WTC11 (cell line): ENCODE results near the gene XBP1. TPM values are rescaled to one million over a fixed set of nuclear protein-coding genes. Genes with fewer than 3 reads are reported as not detected.

ENCODE experiments used
- ATAC-seq: fragments of 200-7000 bp; cut with Tn5 transposase; 2 replicates; pipeline ENCODE4 v1.10.0; 2021; ENCODE audit warnings: mild to moderate bottlenecking, moderate library complexity
- CTCF ChIA-PET: fragments of 300-600 bp; sonication (Branson Sonifier 250); formaldehyde crosslinking; loops from one replicate; lab custom pipeline; 2021; ENCODE audit warnings: antibody characterized with exemption; lab: Charles Lee
- POLR2A ChIA-PET: fragments of 350-600 bp; sonication (Branson Sonifier 250); formaldehyde crosslinking; loops from one replicate; lab custom pipeline; 2021; ENCODE audit warnings: antibody characterized with exemption; lab: Charles Lee
- DNase-seq: peaks from one replicate; pipeline ENCODE4 v3.0.0; 2021; ENCODE audit warnings: low spot score
- H3K27ac Mint-ChIP-seq: 2 replicates; pipeline ENCODE4 v1.8.0; 2021; ENCODE audit warnings: mixed read lengths
- H3K27me3 Mint-ChIP-seq: 2 replicates; pipeline ENCODE4 v1.8.0; 2021; ENCODE audit warnings: low read depth, mild to moderate bottlenecking, moderate library complexity, mixed read lengths
- H3K36me3 Mint-ChIP-seq: 2 replicates; pipeline ENCODE4 v1.8.0; 2021; ENCODE audit warnings: mixed read lengths
- H3K4me1 Mint-ChIP-seq: 2 replicates; pipeline ENCODE4 v1.8.0; 2022; ENCODE audit warnings: mixed read lengths
- H3K4me3 Mint-ChIP-seq: 2 replicates; pipeline ENCODE4 v1.8.0; 2021; ENCODE audit warnings: mild to moderate bottlenecking, moderate library complexity, mixed read lengths
- H3K9me3 Mint-ChIP-seq: 2 replicates; pipeline ENCODE4 v1.8.0; 2021; ENCODE audit warnings: mixed read lengths
- CREB1 ChIP-seq: sonication (generic); formaldehyde crosslinking; IDR thresholded peaks from 2 replicates; pipeline ENCODE4 v1.8.0; 2023; ENCODE audit warnings: mild to moderate bottlenecking, missing genetic modification reagents
- CREM ChIP-seq: sonication (generic); formaldehyde crosslinking; IDR thresholded peaks from 2 replicates; pipeline ENCODE4 v1.8.1; 2022; ENCODE audit warnings: mild to moderate bottlenecking, missing genetic modification reagents, moderate library complexity
- ELF4 ChIP-seq: sonication (generic); formaldehyde crosslinking; IDR thresholded peaks from 2 replicates; pipeline ENCODE4 v1.8.1; 2022; ENCODE audit warnings: low read depth, mild to moderate bottlenecking, moderate library complexity, missing genetic modification reagents
- ETV6 ChIP-seq: sonication (generic); formaldehyde crosslinking; IDR thresholded peaks from 2 replicates; pipeline ENCODE4 v1.8.1; 2022; ENCODE audit warnings: mild to moderate bottlenecking, missing genetic modification reagents
- FOXK1 ChIP-seq: sonication (generic); formaldehyde crosslinking; IDR thresholded peaks from 2 replicates; pipeline ENCODE4 v1.8.0; 2022; ENCODE audit warnings: mild to moderate bottlenecking, moderate library complexity, missing genetic modification reagents
- GABPB1 ChIP-seq: sonication (generic); formaldehyde crosslinking; IDR thresholded peaks from 2 replicates; pipeline ENCODE4 v1.8.1; 2023; ENCODE audit warnings: mild to moderate bottlenecking, missing genetic modification reagents
- NR2C2 ChIP-seq: sonication (generic); formaldehyde crosslinking; IDR thresholded peaks from 2 replicates; pipeline ENCODE4 v1.8.0; 2022; ENCODE audit warnings: mild to moderate bottlenecking, missing genetic modification reagents
- PRRX2 ChIP-seq: fragments of 250-450 bp; sonication (Bioruptor Pico); IDR thresholded peaks from 2 replicates; pipeline ENCODE4 v1.8.0; 2021; ENCODE audit warnings: mild to moderate bottlenecking
- SOX15 ChIP-seq: fragments of 250-450 bp; sonication (Bioruptor Pico); IDR thresholded peaks from 2 replicates; pipeline ENCODE4 v1.9.0; 2021; ENCODE audit warnings: mild to moderate bottlenecking
- SP1 ChIP-seq: sonication (generic); formaldehyde crosslinking; conservative IDR thresholded peaks from 2 replicates; pipeline ENCODE4 v1.8.1; 2022; ENCODE audit warnings: missing genetic modification reagents
- TCF7 ChIP-seq: sonication (generic); formaldehyde crosslinking; IDR thresholded peaks from 2 replicates; pipeline ENCODE4 v1.8.0; 2022; ENCODE audit warnings: mild to moderate bottlenecking, low read depth, missing genetic modification reagents, moderate library complexity
- ZNF121 ChIP-seq: sonication (generic); formaldehyde crosslinking; IDR thresholded peaks from 2 replicates; pipeline ENCODE4 v1.8.0; 2023; ENCODE audit warnings: missing genetic modification reagents
- ZNF423 ChIP-seq: fragments of 250-450 bp; sonication (Bioruptor Pico); IDR thresholded peaks from 2 replicates; pipeline ENCODE4 v2.1.2; 2022; ENCODE audit warnings: mild to moderate bottlenecking, moderate library complexity
- total RNA-seq: library from RNA; stranded (reverse); gene quantifications from 3 replicates; pipeline ENCODE4 v1.2.3, GENCODE V29; 2021
- TF ChIP-seq, protein P1 (sequence below): sonication (generic); formaldehyde crosslinking; IDR thresholded peaks from 2 replicates; pipeline ENCODE4 v1.8.0; 2023; ENCODE audit warnings: missing genetic modification reagents
- TF ChIP-seq, protein P2 (sequence below): sonication (generic); formaldehyde crosslinking; IDR thresholded peaks from 2 replicates; pipeline ENCODE4 v1.8.1; 2023; ENCODE audit warnings: mild to moderate bottlenecking, missing genetic modification reagents
- TF ChIP-seq, protein P3 (sequence below): sonication (generic); formaldehyde crosslinking; IDR thresholded peaks from 2 replicates; pipeline ENCODE4 v1.8.0; 2022; ENCODE audit warnings: mild to moderate bottlenecking, missing genetic modification reagents
- TF ChIP-seq, protein P4 (sequence below): sonication (generic); formaldehyde crosslinking; IDR thresholded peaks from 2 replicates; pipeline ENCODE4 v1.8.1; 2022; ENCODE audit warnings: low read depth, mild to moderate bottlenecking, moderate library complexity, missing genetic modification reagents, borderline replicate concordance
- TF ChIP-seq, protein P5 (sequence below): sonication (generic); formaldehyde crosslinking; IDR thresholded peaks from 2 replicates; pipeline ENCODE4 v1.8.1; 2022; ENCODE audit warnings: low read depth, missing genetic modification reagents, borderline replicate concordance
- TF ChIP-seq, protein P6 (sequence below): fragments of 250-450 bp; sonication (Bioruptor Pico); IDR thresholded peaks from 2 replicates; pipeline ENCODE4 v1.9.0; 2021; ENCODE audit warnings: moderate library complexity, mild to moderate bottlenecking, inconsistent platforms, borderline replicate concordance

Gene XBP1
- total RNA-seq, 1 experiment from 2014 or later, result 127 TPM

DNA sequence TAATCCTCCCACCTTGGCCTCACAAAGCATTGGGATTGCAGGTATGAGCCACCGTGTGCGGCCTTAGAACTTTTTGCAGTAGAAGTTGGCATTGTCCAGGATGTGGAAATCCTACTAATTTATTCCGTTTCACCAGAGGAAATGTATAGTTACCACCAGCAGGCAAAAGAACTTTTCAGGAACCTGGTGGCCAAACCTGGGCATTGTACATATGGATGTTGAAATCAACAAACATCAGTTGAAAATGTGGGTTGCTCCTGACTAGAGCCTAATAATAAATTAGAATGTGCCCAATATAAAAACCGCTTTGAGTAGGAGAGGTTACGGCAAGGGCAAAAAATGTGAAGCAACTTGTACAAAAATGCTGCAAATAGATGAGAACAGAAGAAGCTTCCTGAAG, 40.7 kb upstream of the XBP1 start (continued):
- TF ChIP-seq, protein P1, sequence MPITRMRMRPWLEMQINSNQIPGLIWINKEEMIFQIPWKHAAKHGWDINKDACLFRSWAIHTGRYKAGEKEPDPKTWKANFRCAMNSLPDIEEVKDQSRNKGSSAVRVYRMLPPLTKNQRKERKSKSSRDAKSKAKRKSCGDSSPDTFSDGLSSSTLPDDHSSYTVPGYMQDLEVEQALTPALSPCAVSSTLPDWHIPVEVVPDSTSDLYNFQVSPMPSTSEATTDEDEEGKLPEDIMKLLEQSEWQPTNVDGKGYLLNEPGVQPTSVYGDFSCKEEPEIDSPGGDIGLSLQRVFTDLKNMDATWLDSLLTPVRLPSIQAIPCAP (CRISPR knock-in tag), result no peak
- no peak for TF ChIP-seq SP1 (CRISPR knock-in tag)

DNA sequence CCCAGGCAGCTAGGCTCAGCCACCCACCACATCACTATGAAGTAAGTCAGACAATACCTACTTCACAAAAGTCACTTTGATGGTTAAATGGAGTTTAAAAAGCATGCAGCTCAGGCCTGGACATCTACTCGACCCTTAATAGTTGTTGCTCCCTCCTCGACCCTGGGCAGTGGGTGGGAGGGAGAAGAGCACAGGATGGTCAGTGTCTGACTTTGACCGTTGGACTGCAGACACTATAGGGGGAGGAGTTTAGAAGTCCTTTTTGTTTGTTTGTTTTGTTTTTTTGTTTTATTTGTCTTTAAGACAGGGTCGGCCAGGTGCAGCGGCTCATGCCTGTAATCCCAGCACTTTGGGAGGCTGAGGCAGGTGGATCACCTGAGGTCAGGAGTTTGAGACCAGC, 38.6 kb upstream of the XBP1 start:
- POLR2A ChIA-PET, result interaction anchor here (0.6 kb wide), 1 partner anchor 36 kb away, joined by 5 read pairs; no protein-coding TSS in a partner anchor
- H3K4me3 Mint-ChIP-seq, result no peak overlapping the region

DNA sequence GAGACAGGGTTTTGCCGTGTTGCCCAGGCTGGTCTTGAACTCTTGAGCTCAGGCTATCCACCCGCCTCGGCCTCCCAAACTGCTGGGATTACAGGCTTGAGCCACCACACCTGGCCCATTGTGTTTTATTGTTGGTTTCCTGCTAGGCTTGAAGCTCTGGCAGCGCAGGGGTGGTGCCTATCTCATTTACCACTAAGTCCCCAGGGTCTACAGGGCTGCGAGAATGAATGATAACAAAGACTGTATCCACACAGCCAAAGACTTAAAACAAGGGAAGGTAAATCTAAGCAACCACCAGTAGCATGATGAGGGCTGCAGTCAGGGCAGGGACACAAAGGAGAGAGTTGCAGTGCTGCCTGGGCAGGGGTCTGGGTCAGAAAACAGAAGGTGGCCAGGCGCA, 37.3 kb upstream of the XBP1 start:
- DNase-seq (no peak), ATAC-seq (no peak)
- TF ChIP-seq NR2C2 (CRISPR knock-in tag) (no peak), ETV6 (CRISPR knock-in tag) (no peak), ELF4 (CRISPR knock-in tag) (no peak)
- TF ChIP-seq, protein P2, sequence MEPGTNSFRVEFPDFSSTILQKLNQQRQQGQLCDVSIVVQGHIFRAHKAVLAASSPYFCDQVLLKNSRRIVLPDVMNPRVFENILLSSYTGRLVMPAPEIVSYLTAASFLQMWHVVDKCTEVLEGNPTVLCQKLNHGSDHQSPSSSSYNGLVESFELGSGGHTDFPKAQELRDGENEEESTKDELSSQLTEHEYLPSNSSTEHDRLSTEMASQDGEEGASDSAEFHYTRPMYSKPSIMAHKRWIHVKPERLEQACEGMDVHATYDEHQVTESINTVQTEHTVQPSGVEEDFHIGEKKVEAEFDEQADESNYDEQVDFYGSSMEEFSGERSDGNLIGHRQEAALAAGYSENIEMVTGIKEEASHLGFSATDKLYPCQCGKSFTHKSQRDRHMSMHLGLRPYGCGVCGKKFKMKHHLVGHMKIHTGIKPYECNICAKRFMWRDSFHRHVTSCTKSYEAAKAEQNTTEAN (CRISPR knock-in tag), result no peak
- H3K27ac Mint-ChIP-seq, result no peak overlapping the region
- CTCF ChIA-PET, result interaction anchor here (1.0 to 1.3 kb wide), 3 partner anchors 18 to 408 kb away, joined by 3 to 4 read pairs (median 4); no protein-coding TSS in a partner anchor
- POLR2A ChIA-PET, result no interaction called here
- peaks cover 4% of the 10 kb centered on the region; the same call in 1 of the 2 replicates for H3K4me1 Mint-ChIP-seq
- H3K4me3 Mint-ChIP-seq, result no peak overlapping the region
- H3K27me3 Mint-ChIP-seq, result no peaks in the 10 kb centered on the region
- no peaks in the 10 kb centered on the region for H3K9me3 Mint-ChIP-seq
- no peaks in the 10 kb centered on the region for H3K36me3 Mint-ChIP-seq

More for the DNA sequence above, 38.6 kb upstream of the XBP1 start:
- TF ChIP-seq ZNF423 (CRISPR knock-in tag) (no peak), CREB1 (CRISPR knock-in tag) (no peak), TCF7 (CRISPR knock-in tag) (no peak)
- Mint-ChIP-seq H3K27ac (no peak overlapping the region), H3K9me3 (no peaks in the 10 kb centered on the region), H3K4me1 (peaks cover 4% of the 10 kb centered on the region; the same call in 1 of the 2 replicates), H3K27me3 (0 out of 2 replicates have a peak, but pooled peaks cover 4% of the 10 kb centered on the region), H3K36me3 (no peaks in the 10 kb centered on the region)
- CTCF ChIA-PET, result no interaction called here
- DNase-seq (no peak), ATAC-seq (no peak)

DNA sequence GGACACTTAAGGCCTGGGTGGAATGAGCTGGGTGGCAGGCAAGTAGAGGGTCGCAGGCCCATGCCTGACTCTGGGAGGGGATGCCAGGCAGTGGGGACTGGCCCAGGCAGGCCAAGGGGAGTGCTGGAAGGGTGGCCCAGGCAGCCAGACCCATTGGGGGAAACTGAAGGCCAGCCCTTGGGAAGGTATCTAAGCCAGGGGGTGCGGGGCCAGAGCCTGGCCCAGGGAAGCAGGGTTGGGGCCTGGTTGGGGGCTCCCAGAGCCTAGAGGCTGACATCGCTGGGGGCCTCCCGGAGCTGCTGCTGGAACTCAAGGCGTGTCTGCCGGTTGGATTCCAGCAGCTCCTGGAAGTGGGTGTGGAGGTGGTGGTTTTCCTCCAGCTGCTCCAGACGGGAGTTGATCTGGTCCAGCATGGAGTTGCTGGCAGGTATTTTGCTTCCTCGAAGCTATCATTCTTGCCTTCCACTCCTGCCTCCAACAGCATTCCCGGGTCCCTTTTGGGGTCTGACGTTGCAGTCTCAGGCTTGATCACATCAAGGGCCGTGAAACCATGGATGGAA, 35.3 kb upstream of the XBP1 start:
- H3K27ac Mint-ChIP-seq, result no peak overlapping the region
- TF ChIP-seq, protein P3, sequence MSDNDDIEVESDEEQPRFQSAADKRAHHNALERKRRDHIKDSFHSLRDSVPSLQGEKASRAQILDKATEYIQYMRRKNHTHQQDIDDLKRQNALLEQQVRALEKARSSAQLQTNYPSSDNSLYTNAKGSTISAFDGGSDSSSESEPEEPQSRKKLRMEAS (CRISPR knock-in tag), result no peak
- peaks cover 4% of the 10 kb centered on the region; the same call in 1 of the 2 replicates for H3K4me1 Mint-ChIP-seq
- no peaks in the 10 kb centered on the region for H3K36me3 Mint-ChIP-seq
- no peaks in the 10 kb centered on the region for H3K27me3 Mint-ChIP-seq
- H3K9me3 Mint-ChIP-seq, result no peaks in the 10 kb centered on the region
- DNase-seq (no peak), ATAC-seq (no peak)
- H3K4me3 Mint-ChIP-seq, result no peak overlapping the region
- POLR2A ChIA-PET, result no interaction called here
- CTCF ChIA-PET, result interaction anchor here (1.5 kb wide), 1 partner anchor 319 kb away, joined by 5 read pairs; no protein-coding TSS in a partner anchor

DNA sequence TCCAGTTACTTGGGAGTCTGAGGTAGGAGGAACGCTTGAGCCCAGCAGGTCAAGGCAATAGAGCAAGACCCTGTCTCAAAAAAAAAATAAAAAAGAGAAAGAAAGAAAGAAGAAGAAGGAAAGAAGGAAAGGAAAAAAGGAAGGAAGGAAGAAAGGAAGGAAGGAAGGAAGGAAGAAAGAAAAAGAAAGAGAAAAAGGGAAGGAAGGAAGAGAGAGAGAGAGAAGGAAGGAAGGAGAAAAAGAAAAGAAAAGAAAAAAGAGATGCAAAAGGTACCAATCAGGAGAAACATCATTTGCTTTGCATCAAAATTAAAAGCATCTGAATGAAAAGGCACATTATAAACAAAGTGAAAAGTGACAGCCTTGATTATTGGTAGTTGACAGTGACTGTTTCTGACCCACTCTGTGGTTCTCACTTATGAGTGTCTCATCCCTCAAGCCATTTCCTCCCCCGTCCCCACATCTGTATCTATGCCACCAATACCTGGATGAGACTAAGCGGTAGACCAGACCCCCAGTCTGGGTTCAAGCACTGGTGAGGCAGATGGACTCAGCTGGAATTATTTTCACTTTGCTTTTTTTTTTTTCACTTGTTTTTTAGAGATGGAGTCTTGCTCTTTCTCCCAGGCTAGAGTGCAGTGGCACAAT, 33.0 kb upstream of the XBP1 start:
- ATAC-seq, result no peak
- no peak overlapping the region for H3K4me3 Mint-ChIP-seq
- no peaks in the 10 kb centered on the region for H3K36me3 Mint-ChIP-seq
- TF ChIP-seq, protein P4, sequence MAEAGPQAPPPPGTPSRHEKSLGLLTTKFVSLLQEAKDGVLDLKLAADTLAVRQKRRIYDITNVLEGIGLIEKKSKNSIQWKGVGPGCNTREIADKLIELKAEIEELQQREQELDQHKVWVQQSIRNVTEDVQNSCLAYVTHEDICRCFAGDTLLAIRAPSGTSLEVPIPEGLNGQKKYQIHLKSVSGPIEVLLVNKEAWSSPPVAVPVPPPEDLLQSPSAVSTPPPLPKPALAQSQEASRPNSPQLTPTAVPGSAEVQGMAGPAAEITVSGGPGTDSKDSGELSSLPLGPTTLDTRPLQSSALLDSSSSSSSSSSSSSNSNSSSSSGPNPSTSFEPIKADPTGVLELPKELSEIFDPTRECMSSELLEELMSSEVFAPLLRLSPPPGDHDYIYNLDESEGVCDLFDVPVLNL (CRISPR knock-in tag), result no peak
- TF ChIP-seq, protein P5, sequence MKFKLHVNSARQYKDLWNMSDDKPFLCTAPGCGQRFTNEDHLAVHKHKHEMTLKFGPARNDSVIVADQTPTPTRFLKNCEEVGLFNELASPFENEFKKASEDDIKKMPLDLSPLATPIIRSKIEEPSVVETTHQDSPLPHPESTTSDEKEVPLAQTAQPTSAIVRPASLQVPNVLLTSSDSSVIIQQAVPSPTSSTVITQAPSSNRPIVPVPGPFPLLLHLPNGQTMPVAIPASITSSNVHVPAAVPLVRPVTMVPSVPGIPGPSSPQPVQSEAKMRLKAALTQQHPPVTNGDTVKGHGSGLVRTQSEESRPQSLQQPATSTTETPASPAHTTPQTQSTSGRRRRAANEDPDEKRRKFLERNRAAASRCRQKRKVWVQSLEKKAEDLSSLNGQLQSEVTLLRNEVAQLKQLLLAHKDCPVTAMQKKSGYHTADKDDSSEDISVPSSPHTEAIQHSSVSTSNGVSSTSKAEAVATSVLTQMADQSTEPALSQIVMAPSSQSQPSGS, result no peak
- TF ChIP-seq PRRX2 (CRISPR knock-in tag) (no peak), FOXK1 (CRISPR knock-in tag) (no peak), ETV6 (CRISPR knock-in tag) (no peak), GABPB1 (CRISPR knock-in tag) (no peak), ZNF121 (CRISPR knock-in tag) (no peak), SOX15 (no peak), CREM (CRISPR knock-in tag) (no peak)
- TF ChIP-seq, protein P6, sequence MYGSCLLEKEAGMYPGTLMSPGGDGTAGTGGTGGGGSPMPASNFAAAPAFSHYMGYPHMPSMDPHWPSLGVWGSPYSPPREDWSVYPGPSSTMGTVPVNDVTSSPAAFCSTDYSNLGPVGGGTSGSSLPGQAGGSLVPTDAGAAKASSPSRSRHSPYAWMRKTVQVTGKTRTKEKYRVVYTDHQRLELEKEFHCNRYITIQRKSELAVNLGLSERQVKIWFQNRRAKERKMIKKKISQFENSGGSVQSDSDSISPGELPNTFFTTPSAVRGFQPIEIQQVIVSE, result no peak
- TF ChIP-seq, all 79 proteins: peak for 0
- no peaks in the 10 kb centered on the region for H3K27me3 Mint-ChIP-seq
- H3K27ac Mint-ChIP-seq, result no peak overlapping the region
- POLR2A ChIA-PET, result no interaction called here
- H3K4me1 Mint-ChIP-seq, result peaks cover 4% of the 10 kb centered on the region; the same call in 1 of the 2 replicates
- H3K9me3 Mint-ChIP-seq, result no peaks in the 10 kb centered on the region
- no peak for DNase-seq
- CTCF ChIA-PET, result interaction anchor here (0.7 to 1.4 kb wide), 3 partner anchors 171 to 233 kb away, joined by 3 to 5 read pairs (median 5); no protein-coding TSS in a partner anchor
